ENCODE measurements around the gene ENTPD5. TPM values are rescaled to one million over a fixed set of nuclear protein-coding genes. Genes with fewer than 3 reads are reported as not detected.
"Not testable (repeated sequence)": the region's sequence is repeated elsewhere in the genome, so short reads cannot be mapped to it uniquely, and the experiment has no call there.

ENTPD5 gene
- total and polyA plus RNA-seq, 11 donors: 4.7 to 12.3 (median 6.7) TPM

DNA sequence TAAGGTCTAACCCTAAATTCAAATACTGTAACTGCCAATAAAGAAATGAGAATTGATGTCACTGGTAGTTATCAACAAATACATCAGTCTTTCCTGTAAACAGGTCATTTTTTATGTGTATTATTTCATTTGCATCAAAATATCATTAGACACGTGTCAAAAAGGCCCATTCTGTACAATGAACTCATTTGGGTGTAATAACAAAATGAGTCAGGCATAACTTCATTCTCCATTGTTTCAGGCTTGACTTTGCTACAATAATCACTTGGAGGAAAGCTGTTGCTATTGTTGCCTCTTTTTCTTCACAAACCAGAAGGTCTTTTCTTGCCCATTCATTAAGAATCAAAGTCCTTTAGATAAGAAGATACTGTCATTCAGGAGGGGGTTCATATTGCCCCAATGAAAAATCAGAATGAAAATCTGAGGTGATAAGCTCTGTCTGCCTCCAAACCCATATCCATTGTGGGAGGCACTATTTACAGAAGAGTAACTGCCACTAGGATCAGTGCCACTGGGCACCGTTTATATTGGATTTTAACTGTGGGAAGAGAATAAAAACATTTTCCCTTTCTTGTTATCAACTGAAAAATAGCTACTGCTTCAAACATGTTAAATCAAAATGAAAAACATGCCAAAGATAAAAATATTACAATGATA, 10.1 kb downstream of the ENTPD5 start:
- H3K4me3 ChIP-seq: no peak overlapping the region
- no peaks in the 10 kb centered on the region for H3K4me1 ChIP-seq
- TF ChIP-seq, protein P1, sequence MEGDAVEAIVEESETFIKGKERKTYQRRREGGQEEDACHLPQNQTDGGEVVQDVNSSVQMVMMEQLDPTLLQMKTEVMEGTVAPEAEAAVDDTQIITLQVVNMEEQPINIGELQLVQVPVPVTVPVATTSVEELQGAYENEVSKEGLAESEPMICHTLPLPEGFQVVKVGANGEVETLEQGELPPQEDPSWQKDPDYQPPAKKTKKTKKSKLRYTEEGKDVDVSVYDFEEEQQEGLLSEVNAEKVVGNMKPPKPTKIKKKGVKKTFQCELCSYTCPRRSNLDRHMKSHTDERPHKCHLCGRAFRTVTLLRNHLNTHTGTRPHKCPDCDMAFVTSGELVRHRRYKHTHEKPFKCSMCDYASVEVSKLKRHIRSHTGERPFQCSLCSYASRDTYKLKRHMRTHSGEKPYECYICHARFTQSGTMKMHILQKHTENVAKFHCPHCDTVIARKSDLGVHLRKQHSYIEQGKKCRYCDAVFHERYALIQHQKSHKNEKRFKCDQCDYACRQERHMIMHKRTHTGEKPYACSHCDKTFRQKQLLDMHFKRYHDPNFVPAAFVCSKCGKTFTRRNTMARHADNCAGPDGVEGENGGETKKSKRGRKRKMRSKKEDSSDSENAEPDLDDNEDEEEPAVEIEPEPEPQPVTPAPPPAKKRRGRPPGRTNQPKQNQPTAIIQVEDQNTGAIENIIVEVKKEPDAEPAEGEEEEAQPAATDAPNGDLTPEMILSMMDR (IDR thresholded peaks at IDR 0.05): no peak
- TF ChIP-seq POLR2A (IDR thresholded peaks at IDR 0.05): no peak
- no peak for ATAC-seq
- intact Hi-C loops (cut with DNase I): no loop called here
- 80 to 89% (median 87%) methylated on average over 2 of the region's 2 CpGs for WGBS, 4 donors
- no peaks in the 10 kb centered on the region for H3K27me3 ChIP-seq
- no peak for DNase-seq
- H3K27ac ChIP-seq: no peak overlapping the region
- no peaks in the 10 kb centered on the region for H3K9me3 ChIP-seq
- peaks cover 0 to 83% (median 66%) of the 10 kb centered on the region in 9 donors for H3K36me3 ChIP-seq

DNA sequence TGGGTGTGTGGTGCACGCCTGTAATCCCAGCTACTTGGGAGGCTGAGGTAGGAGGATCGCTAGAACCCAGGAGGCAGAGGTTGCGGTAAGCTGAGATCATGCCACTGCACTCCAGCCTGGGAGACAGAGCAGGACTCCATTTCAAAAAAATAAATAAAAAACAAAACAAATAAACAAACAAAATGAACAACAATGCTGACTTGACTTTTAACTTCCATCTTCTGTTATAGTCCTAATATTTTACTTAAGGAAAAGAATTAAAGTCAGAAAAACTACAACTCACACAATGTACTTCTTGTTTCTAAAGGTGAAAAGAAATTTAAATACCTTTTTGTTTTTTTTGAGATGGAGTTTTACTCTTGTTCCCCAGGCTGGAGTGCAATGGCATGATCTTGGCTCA, 13.4 kb downstream of the ENTPD5 start:
- ATAC-seq, H3K4me1 ChIP-seq, H3K27me3 ChIP-seq, DNase-seq, H3K9me3 ChIP-seq, H3K4me3 ChIP-seq, H3K27ac ChIP-seq: not testable (repeated sequence)
- peaks cover 0 to 78% (median 44%) of the 10 kb centered on the region in 9 donors for H3K36me3 ChIP-seq
- intact Hi-C loops (cut with DNase I): loop anchor here in 1 of 10 donors (2.0 kb wide), 1 partner anchor 37 kb away; no protein-coding TSS in a partner anchor
- 95 to 99% (median 98%) methylated on average over 3 of the region's 3 CpGs for WGBS, 4 donors

DNA sequence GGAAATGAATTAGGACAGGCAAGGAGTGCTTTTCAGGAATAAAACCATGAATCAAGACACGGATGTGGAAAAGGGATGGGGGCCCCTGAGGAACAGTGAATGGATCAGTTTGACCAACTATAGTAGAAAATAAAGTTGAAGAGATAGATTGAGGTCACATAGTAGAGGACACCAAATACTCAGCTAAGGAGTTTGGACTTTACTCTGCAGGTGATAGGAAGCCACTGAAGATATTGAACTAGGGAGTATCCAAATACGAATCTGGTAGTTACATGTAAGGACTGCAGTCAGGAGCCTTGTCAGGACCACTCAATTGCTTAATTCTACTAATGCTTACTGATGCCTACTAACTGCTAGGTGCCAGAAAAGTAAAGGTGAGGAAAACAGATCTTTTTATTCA, 20.4 kb downstream of the ENTPD5 start:
- ATAC-seq (no peak), DNase-seq (no peak)
- Histone ChIP-seq H3K27ac (no peak overlapping the region), H3K4me3 (no peak overlapping the region), H3K9me3 (no peaks in the 10 kb centered on the region), H3K36me3 (peaks cover 0 to 56% (median 8%) of the 10 kb centered on the region in 9 donors), H3K4me1 (no peaks in the 10 kb centered on the region), H3K27me3 (no peaks in the 10 kb centered on the region)
- 93 to 97% (median 95%) methylated on average over 2 of the region's 2 CpGs for WGBS, 4 donors
- TF ChIP-seq, protein P1 (IDR thresholded peaks at IDR 0.05): no peak
- TF ChIP-seq POLR2A (IDR thresholded peaks at IDR 0.05): no peak
- intact Hi-C loops (cut with DNase I): no loop called here

DNA sequence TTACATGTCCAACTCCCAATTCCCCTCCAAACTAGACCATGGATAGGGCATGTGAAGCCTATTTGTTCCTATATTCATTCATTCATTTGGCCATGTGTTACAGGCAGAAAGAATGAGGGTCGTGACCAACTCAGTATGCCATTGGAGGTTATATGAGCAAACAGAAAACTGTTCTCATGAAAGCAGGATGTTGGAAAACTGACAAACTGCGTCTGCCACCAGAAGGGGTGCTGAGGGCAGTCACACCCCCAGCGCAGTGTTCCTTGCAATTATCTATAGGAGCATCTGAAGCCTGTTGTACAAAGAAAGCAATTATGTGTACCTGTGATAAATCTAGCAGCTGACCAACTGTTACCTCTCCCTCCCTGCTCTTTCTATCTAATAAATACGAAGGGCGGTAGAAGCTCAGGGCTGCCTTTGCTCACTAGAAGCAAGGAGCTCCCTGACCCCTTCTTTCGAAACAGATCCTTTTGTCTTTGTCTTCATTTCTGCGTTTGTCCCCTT, 21.1 kb downstream of the ENTPD5 start:
- peaks cover 0 to 49% (median 5%) of the 10 kb centered on the region in 9 donors for H3K36me3 ChIP-seq
- H3K27me3 ChIP-seq: no peaks in the 10 kb centered on the region
- H3K4me1 ChIP-seq: no peaks in the 10 kb centered on the region
- H3K27ac ChIP-seq: no peak overlapping the region
- no peaks in the 10 kb centered on the region for H3K9me3 ChIP-seq
- ATAC-seq: no peak
- 84 to 93% (median 92%) methylated on average over 7 of the region's 7 CpGs for WGBS, 4 donors
- no peak overlapping the region for H3K4me3 ChIP-seq
- DNase-seq: no peak
- intact Hi-C loops (cut with DNase I): no loop called here
- TF ChIP-seq POLR2A (IDR thresholded peaks at IDR 0.05): no peak
- TF ChIP-seq, protein P1 (IDR thresholded peaks at IDR 0.05): no peak

Measured in heart left ventricle (tissue), 16 donors.